ENCODE measurements around the gene C3.
"Not testable (repeated sequence)": the region's sequence is repeated elsewhere in the genome, so short reads cannot be mapped to it uniquely, and the experiment has no call there.

The C3 gene

DNA sequence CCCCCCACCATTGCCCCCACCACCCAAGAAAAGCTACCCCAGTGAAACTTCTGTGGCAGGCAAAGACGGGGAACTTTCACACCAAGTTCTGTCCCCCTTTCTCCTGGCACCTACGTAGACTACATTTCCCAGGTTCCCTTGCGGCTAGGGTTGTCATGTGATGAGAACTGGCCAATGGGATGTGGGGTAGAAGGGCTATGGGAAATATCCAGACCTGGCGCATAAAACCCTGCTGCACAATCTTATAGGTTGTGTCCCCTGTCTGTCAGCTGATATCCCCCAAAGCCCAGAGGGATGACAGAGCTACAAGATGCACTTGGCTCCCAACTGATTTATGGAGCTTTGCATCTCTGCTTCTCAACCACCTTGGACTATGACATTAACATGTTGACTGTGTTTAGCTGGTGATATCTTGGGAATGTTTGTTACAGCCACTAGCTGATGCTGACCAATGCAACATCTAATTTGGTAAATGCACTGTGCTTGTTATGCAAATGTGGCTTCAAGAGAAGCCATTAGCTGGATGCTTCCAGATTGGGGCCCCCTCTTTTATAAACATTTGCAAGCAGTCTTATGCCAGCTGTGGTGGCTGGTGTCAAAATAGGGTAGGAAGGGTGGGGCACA is 40.7 kb upstream of the C3 start:
- H3K36me3 ChIP-seq (ENCODE audit: control insufficient read depth, insufficient read depth, low read length): no peaks in the 10 kb centered on the region
- H3K9me3 ChIP-seq (ENCODE audit: control insufficient read depth, low read length): no peaks in the 10 kb centered on the region
- WGBS, 2 experiments: 86 to 93% methylated on average over 4 of the region's 4 CpGs
- no peak overlapping the region for H3K4me3 ChIP-seq (ENCODE audit: insufficient read depth, low read depth, low read length)
- peaks cover 5% of the 10 kb centered on the region for H3K27me3 ChIP-seq (ENCODE audit: control insufficient read depth, insufficient read depth, low read length, poor library complexity, severe bottlenecking)
- no peaks in the 10 kb centered on the region for H3K4me1 ChIP-seq (ENCODE audit: control insufficient read depth, insufficient read depth, low read length)
- H3K27ac ChIP-seq (ENCODE audit: insufficient read depth, low read depth, low read length, poor library complexity, severe bottlenecking): no peak overlapping the region

DNA sequence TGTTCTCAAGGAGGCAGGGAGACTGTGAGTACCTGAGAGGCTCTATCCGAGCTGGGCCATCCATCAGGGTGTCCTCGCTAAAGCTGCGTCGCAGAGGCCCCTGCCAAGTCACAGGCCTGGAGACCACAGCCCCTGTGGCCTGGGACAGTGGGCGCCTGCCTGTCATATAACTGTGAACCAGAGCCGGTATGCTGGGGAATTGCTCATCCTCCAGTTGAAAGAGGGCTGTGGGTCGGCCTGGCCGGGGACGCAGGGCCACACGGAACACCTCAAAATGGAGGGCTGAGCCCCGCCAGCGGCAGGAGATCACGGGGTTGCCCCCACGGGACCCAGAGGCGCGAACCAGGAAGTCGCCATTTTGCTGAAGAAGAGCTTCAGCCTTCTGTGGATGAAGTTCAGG is 40.2 kb upstream of the C3 start:
- Histone ChIP-seq H3K4me3 (ENCODE audit: insufficient read depth, low read depth, low read length) (no peak overlapping the region), H3K27me3 (ENCODE audit: control insufficient read depth, insufficient read depth, low read length, poor library complexity, severe bottlenecking) (no peaks in the 10 kb centered on the region), H3K27ac (ENCODE audit: insufficient read depth, low read depth, low read length, poor library complexity, severe bottlenecking) (no peak overlapping the region), H3K9me3 (ENCODE audit: control insufficient read depth, low read length) (no peaks in the 10 kb centered on the region), H3K4me1 (ENCODE audit: control insufficient read depth, insufficient read depth, low read length) (no peaks in the 10 kb centered on the region), H3K36me3 (ENCODE audit: control insufficient read depth, insufficient read depth, low read length) (no peaks in the 10 kb centered on the region)
- 97% methylated on average over 17 of the region's 17 CpGs for WGBS, 2 experiments

GRCh38 chr19:6754653-6755463 is 34.4 kb upstream of the C3 start:
- Histone ChIP-seq H3K27me3 (ENCODE audit: control insufficient read depth, insufficient read depth, low read length, poor library complexity, severe bottlenecking) (no peaks in the 10 kb centered on the region), H3K9me3 (ENCODE audit: control insufficient read depth, low read length) (no peaks in the 10 kb centered on the region), H3K4me1 (ENCODE audit: control insufficient read depth, insufficient read depth, low read length) (no peaks in the 10 kb centered on the region), H3K36me3 (ENCODE audit: control insufficient read depth, insufficient read depth, low read length) (peaks cover 14% of the 10 kb centered on the region), H3K27ac (ENCODE audit: insufficient read depth, low read depth, low read length, poor library complexity, severe bottlenecking) (no peak overlapping the region), H3K4me3 (ENCODE audit: insufficient read depth, low read depth, low read length) (no peak overlapping the region)
- 95 to 97% methylated on average over 22 of the region's 23 CpGs for WGBS, 2 experiments

- H3K4me3 ChIP-seq (ENCODE audit: insufficient read depth, low read depth, low read length): no peak overlapping the region
- no peaks in the 10 kb centered on the region for H3K4me1 ChIP-seq (ENCODE audit: control insufficient read depth, insufficient read depth, low read length)
- H3K36me3 ChIP-seq (ENCODE audit: control insufficient read depth, insufficient read depth, low read length): peaks cover 22% of the 10 kb centered on the region
- WGBS, 2 experiments: 95 to 97% methylated on average over 22 of the region's 22 CpGs
- H3K9me3 ChIP-seq (ENCODE audit: control insufficient read depth, low read length): no peaks in the 10 kb centered on the region
- no peaks in the 10 kb centered on the region for H3K27me3 ChIP-seq (ENCODE audit: control insufficient read depth, insufficient read depth, low read length, poor library complexity, severe bottlenecking)
- H3K27ac ChIP-seq (ENCODE audit: insufficient read depth, low read depth, low read length, poor library complexity, severe bottlenecking): no peak overlapping the region
These were observed 33.7 kb upstream of the C3 start for GRCh38 chr19:6754136-6754535.

- no peak overlapping the region for H3K4me3 ChIP-seq (ENCODE audit: insufficient read depth, low read depth, low read length)
These were observed 33.0 kb upstream of the C3 start for GRCh38 chr19:6753178-6754031.

DNA sequence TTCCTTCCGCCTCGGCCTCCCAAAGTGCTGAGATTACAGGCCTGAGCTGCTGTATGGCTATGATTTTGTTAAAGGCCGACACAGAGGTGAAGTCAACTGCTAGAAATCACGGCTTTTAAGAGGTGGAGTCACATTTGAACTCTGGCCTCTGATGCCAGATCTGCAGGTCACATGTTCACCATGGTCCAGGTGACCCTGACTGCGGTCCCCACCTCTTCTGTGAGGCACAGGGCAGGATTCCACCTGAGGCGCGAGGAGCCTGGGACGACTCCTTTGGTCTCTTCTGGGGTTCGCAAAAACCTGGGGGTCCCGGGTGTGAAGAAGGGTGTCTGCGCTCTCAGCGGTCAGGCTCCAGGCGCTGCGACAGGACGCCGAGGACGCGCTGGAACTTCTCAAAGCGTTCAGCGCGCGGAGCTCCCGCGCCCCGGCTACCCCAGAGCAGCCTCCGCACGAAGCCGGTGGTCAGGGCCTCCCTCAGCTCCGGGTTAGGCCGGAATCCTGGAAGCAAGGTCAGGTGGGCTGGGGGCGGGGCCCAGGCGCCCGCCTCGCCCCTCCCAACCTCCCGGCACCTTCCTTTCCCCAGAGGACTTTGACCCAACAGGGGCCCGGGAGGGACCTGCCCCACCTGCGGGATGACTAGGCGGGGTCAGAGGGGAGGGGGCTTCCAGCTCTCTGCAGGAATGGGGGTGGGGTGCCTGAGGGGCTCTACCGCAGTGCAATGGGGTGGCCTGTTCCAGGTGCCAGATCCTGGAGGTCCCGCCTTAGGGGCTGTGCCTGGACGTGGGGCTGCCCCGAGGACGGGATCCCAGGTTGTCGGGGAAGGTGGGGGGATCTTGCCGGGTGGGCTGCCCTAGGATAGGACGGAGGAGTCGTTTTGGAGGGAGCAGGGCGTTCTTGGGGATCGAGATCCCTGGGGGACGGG is 32.1 kb upstream of the C3 start:
- Histone ChIP-seq H3K36me3 (ENCODE audit: control insufficient read depth, insufficient read depth, low read length) (peaks cover 27% of the 10 kb centered on the region), H3K4me3 (ENCODE audit: insufficient read depth, low read depth, low read length) (no peak overlapping the region), H3K9me3 (ENCODE audit: control insufficient read depth, low read length) (no peaks in the 10 kb centered on the region), H3K27me3 (ENCODE audit: control insufficient read depth, insufficient read depth, low read length, poor library complexity, severe bottlenecking) (no peaks in the 10 kb centered on the region), H3K4me1 (ENCODE audit: control insufficient read depth, insufficient read depth, low read length) (no peaks in the 10 kb centered on the region), H3K27ac (ENCODE audit: insufficient read depth, low read depth, low read length, poor library complexity, severe bottlenecking) (no peak overlapping the region)
- WGBS, 2 experiments: 73 to 75% methylated on average over 50 of the region's 50 CpGs

More at GRCh38 chr19:6753178-6754031, 33.0 kb upstream of the C3 start:
- H3K27ac ChIP-seq (ENCODE audit: insufficient read depth, low read depth, low read length, poor library complexity, severe bottlenecking): no peak overlapping the region
- peaks cover 23% of the 10 kb centered on the region for H3K36me3 ChIP-seq (ENCODE audit: control insufficient read depth, insufficient read depth, low read length)
- no peaks in the 10 kb centered on the region for H3K9me3 ChIP-seq (ENCODE audit: control insufficient read depth, low read length)
- H3K4me1 ChIP-seq (ENCODE audit: control insufficient read depth, insufficient read depth, low read length): no peaks in the 10 kb centered on the region
- 73 to 77% methylated on average over 50 of the region's 50 CpGs for WGBS, 2 experiments
- H3K27me3 ChIP-seq (ENCODE audit: control insufficient read depth, insufficient read depth, low read length, poor library complexity, severe bottlenecking): no peaks in the 10 kb centered on the region

DNA sequence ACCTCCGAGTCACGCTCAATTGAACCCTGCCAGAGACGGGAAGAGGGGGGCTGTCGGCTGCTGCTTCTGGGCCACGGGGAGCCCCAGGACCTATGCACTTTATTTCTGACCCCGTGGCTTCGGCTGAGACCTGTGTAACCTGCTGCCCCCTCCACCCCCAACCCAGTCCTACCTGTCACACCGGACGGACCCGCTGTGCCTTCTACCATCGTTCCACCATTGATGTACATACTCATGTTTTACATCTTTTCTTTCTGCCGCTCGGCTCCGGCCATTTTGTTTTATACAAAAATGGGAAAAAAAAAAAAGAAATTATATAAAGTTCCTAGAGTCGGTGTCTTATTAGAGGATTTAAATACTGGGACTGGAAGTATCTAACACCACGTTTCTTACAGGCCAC is 30.7 kb upstream of the C3 start:
- no peaks in the 10 kb centered on the region for H3K9me3 ChIP-seq (ENCODE audit: control insufficient read depth, low read length)
- 93 to 97% methylated on average over 16 of the region's 16 CpGs for WGBS, 2 experiments
- no peaks in the 10 kb centered on the region for H3K4me1 ChIP-seq (ENCODE audit: control insufficient read depth, insufficient read depth, low read length)
- H3K27me3 ChIP-seq (ENCODE audit: control insufficient read depth, insufficient read depth, low read length, poor library complexity, severe bottlenecking): no peaks in the 10 kb centered on the region
- H3K36me3 ChIP-seq (ENCODE audit: control insufficient read depth, insufficient read depth, low read length): peaks cover 37% of the 10 kb centered on the region
- H3K4me3 ChIP-seq (ENCODE audit: insufficient read depth, low read depth, low read length): no peak overlapping the region
- H3K27ac ChIP-seq (ENCODE audit: insufficient read depth, low read depth, low read length, poor library complexity, severe bottlenecking): no peak overlapping the region

- H3K27me3 ChIP-seq (ENCODE audit: control insufficient read depth, insufficient read depth, low read length, poor library complexity, severe bottlenecking): no peaks in the 10 kb centered on the region
- H3K27ac ChIP-seq (ENCODE audit: insufficient read depth, low read depth, low read length, poor library complexity, severe bottlenecking): no peak overlapping the region
- H3K4me1 ChIP-seq (ENCODE audit: control insufficient read depth, insufficient read depth, low read length): peaks cover 6% of the 10 kb centered on the region
- peaks cover 40% of the 10 kb centered on the region for H3K36me3 ChIP-seq (ENCODE audit: control insufficient read depth, insufficient read depth, low read length)
- WGBS, 2 experiments: 95 to 96% methylated on average over 20 of the region's 20 CpGs
- no peaks in the 10 kb centered on the region for H3K9me3 ChIP-seq (ENCODE audit: control insufficient read depth, low read length)
- no peak overlapping the region for H3K4me3 ChIP-seq (ENCODE audit: insufficient read depth, low read depth, low read length)
These were observed 29.6 kb upstream of the C3 start for GRCh38 chr19:6750062-6750461.

- H3K36me3 ChIP-seq (ENCODE audit: control insufficient read depth, insufficient read depth, low read length): peaks cover 40% of the 10 kb centered on the region
- peaks cover 20% of the 10 kb centered on the region for H3K4me1 ChIP-seq (ENCODE audit: control insufficient read depth, insufficient read depth, low read length)
- H3K27ac ChIP-seq (ENCODE audit: insufficient read depth, low read depth, low read length, poor library complexity, severe bottlenecking); H3K9me3 ChIP-seq (ENCODE audit: control insufficient read depth, low read length); H3K27me3 ChIP-seq (ENCODE audit: control insufficient read depth, insufficient read depth, low read length, poor library complexity, severe bottlenecking); H3K4me3 ChIP-seq (ENCODE audit: insufficient read depth, low read depth, low read length): not testable (repeated sequence)
- 94 to 96% methylated on average over 10 of the region's 10 CpGs for WGBS, 2 experiments
These were observed 28.1 kb upstream of the C3 start for GRCh38 chr19:6748543-6748942.

Measured in ectodermal cell (in vitro differentiated cells).